SIG-M5 treated with dmso at 0.1 percent for 504 hours (cell line): ENCODE results near the gene EXTL1.
A peak's percentile ranks its signal among the peaks of the same experiment; 100 is the strongest.

Experiments
- DNase-seq: peaks from one replicate; lab custom pipeline; 2025; ENCODE audit not compliant: unreplicated experiment; lab: John Stamatoyannopoulos, UW

Gene EXTL1

DNA sequence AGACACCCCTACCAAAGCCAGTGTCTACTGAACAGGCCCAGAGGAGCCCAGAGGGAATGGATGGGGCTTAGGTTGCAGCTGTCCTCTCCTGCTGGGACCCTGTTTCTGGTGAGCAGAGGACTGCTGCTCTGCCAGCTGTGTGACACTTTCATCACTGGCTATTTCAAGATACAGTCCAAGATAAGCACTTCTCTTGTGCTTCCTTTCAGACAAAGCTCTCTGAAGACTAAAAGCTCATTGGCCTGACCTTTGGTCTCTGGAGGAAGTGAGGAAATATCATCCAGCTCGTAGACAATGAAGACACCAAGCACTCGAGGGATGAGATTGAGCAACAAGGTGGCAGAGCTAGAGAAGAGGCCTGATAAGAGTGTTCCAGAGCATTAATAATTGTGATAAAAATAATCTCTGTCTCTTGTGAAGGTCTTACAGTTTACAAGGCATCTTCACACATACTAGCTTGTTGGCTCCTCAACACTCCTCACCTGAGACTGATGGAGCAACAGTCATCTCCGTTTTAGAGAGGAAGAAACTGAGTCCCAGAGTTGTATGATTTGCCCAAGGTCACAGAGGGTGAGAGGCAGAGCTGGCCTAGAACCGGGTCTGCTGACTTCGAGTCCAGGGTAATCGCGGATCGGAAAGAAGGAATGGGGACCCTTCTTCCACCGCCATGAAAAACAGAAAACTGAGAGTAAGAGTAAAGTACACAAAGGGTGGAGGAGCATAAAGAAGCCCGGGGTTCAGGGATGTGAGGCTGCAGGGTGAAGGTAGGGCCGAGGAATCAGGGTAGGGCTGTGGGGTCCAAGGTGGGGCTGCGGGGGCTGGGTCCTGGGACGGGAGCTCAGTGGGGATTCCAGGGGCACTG, 24.4 kb upstream of the EXTL1 start:
- DNase-seq = peak; percentile 96

DNA sequence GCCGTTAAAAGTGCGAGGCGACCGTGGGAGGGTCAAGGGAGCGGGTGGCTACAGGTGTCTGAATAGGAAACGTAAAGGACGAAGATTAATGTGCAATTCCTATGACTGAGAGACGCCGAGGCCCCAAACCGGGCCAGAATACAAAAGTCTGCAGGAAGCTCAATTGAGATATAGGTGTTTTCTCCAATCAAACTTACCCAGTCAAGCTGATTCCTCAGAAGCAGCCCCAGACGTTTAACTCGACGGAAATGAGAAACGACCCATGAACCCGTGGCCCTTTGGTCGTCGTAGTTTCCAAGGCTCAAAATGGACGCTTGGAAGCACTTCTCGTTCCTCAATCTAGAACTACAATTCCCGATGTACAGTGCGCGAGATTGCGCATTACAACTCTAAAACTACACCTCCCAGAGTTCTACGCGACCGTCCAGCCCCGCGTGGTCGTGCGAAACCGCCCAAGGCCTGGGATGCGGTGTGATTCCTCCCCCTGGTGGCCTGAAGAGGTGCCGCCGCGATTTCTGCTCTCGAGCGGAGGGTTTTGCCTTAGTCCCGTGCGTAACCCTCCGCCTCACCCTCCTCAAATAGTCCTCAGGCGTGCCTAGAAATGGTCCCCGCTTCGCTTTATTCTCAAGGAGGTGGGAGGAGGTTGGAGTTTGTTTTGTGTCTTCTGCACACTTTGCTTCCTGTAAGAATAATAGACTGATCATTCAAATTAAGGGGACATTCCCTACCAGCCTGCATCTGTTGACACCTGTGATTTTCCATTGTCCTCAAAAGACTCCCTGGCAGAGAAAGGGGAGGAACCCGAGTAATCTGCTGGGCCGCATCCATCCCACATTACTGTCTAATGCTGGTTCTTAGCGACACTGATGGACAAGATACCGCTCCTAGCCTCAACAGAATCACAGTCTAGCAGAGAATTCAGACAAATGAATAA, 23.5 kb upstream of the EXTL1 start, which contains the start of gene PAFAH2:
TSS of gene PAFAH2 (minus strand) at position 236 of the 934 bp plus-strand sequence. CDS start 7,247 bp downstream, outside the sequence.
- peak; percentile 98 for DNase-seq

- no peak for DNase-seq
Observed at GRCh38 chr1:25999041-25999800, 22.4 kb upstream of the EXTL1 start.

DNA sequence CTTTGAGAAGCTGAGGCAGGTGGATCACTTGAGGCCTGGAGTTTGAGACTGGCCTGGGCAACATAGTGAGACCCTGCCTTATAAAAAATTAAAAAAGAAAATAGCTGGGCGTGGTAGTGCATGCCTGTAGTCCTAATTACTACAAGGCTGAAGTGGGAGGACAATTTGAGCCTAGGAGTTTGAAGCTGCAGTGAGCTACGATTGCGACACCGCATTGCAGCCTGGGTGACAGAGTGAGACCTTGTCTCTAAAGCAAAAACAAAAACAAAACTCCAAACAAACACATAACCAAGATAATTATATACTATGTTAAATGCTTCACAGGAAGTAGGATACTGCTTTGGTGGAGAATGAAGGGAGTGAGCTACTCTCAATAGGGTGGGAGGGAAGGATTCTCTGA, 18.3 kb upstream of the EXTL1 start:
- DNase-seq = peak; percentile 18

- peak; percentile 16 for DNase-seq
Observed at GRCh38 chr1:26003756-26004155, 17.8 kb upstream of the EXTL1 start.

GRCh38 chr1:26005434-26006105, 16.0 kb upstream of the EXTL1 start:
- DNase-seq = no peak

- DNase-seq = no peak
Observed at GRCh38 chr1:26006710-26007109, 14.9 kb upstream of the EXTL1 start.

GRCh38 chr1:26009796-26010447, 11.7 kb upstream of the EXTL1 start:
- DNase-seq = no peak

DNA sequence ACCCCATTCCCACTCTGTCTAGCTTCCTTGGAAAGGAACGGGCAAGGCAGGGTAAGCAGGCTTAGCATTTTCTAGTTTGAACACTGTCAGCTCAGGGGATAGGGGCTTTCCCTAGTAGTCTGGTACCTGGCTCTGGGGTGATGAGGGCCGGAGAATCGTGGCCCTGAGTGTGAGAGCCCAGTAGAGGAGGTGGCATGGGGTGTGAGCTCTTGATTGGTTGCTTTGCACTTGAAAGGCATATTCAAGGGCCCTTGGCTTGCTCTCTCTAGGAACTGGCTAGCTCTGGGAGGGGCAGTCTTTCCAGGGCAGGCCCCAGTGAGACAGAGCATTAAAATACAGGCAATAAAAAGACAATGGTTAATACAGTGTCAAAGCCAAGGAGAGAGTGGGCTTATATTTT, 10.8 kb upstream of the EXTL1 start:
- DNase-seq = no peak

DNA sequence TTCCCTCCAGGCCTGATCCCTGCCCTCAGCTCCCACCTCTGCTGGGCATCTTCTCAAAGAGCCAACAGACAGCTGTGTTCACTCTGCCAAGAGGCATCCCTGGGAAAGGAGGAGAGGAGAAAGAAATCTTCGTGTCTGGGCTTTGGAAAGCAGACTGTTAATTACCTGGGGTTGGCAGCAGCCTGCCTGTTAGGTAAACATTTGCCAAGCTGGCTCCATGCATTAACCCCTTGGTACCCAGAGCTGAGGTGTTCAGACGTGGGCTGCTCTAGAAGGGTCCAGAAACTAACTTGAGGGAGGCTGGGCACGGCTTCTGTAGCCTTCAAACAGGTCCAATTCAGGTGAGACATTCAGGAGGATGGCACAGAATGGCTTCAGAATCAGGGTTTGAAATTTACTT, 8.7 kb upstream of the EXTL1 start:
- no peak for DNase-seq

GRCh38 chr1:26014179-26014578, 7.4 kb upstream of the EXTL1 start:
- no peak for DNase-seq

- peak; percentile 70 for DNase-seq
Observed at GRCh38 chr1:26015358-26015757, 6.2 kb upstream of the EXTL1 start.

DNA sequence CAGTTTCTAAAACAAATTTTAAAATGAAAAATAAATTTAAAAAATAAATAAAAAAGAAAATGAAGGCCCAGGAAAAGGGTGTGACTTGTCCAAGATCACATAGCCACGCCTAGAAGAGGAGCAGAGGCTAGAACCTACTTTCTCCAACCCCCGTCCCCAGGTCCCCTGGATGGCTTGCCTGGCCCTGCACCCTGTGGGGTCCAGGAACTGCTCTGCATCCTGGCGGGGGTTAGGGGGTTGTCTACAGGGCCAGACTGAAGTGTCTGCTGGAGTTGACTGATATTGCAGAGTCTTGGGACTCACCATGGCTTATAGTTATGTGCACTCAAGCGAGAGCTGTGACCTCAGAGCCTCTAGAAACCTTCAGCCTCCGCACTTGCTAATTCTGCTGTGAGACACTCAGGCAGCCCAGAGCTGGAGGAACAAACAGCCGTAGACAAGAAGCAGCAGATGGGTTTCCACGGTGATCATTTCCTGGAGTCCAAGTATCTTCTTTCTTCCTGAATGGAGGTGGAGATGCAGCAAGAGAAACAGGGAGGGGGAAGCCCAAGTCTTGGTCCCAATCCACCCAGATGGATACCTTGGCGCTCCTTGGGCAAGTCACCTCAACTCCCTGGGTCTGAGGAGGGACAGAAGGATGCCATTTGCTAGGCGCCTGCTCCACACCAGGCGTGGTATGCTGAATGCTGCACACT, 5.2 kb upstream of the EXTL1 start:
- DNase-seq = no peak

- peak; percentile 32 for DNase-seq
Observed at GRCh38 chr1:26016953-26017545, 4.5 kb upstream of the EXTL1 start.

DNA sequence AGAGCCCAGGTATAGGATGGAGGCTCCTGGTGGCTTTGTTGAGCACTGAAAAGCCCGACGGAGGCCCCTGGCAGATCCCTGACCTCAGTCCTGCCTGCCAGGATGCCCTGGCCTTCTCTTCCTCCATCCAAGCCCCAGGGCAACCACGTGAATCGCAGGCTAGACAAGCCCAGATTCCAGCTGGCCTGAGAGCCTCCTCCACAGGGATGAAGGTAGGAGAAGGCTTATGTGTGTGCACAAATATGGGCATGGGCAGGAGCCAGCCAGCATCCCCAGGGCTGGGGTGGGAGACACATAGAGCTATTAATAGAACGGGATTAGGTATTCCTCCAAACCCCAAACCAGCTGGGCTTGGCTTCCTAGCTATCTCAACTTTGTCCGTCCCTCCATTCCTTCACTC, 4.0 kb upstream of the EXTL1 start:
- no peak for DNase-seq

GRCh38 chr1:26019641-26020315, 1.8 kb upstream of the EXTL1 start:
- peak; percentile 34 for DNase-seq

- DNase-seq = no peak
Observed at GRCh38 chr1:26020330-26020768, 1.2 kb upstream of the EXTL1 start.

DNA sequence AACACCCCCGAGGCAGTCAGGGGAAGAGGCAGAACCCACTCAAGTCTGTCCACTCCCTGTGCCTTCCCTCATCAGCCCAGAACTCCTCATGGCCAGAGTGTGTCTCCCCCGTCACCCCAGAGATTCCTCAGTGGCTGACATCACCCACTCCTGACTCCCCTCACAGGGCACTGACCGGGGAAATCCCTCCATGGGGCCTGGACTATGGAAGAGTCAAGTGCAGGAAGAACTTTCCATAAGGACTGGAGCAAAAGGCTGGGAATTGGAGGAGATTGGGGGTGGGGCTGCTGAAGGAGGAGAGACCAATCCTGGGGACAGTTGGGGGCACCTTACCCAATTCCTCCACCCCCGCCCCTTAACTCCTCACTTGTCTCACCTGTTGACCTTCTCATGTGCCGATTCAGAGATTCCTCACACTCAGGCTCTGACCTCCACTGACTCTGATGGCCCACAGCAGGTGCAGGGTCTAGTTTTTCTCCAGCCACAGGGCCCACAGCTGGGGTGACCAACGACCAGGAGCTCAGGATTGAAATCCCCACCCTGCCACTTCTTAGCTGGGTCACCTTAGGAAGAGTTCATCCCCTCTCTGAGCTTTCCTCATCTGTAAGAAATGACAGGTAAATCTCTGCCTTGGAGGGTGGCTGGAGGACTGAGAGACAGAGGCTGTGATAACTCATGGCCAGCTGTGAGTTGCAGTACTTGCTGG, 481 bp upstream of the EXTL1 start:
- no peak for DNase-seq
